ENCODE results near the gene SYMPK.

DNA sequence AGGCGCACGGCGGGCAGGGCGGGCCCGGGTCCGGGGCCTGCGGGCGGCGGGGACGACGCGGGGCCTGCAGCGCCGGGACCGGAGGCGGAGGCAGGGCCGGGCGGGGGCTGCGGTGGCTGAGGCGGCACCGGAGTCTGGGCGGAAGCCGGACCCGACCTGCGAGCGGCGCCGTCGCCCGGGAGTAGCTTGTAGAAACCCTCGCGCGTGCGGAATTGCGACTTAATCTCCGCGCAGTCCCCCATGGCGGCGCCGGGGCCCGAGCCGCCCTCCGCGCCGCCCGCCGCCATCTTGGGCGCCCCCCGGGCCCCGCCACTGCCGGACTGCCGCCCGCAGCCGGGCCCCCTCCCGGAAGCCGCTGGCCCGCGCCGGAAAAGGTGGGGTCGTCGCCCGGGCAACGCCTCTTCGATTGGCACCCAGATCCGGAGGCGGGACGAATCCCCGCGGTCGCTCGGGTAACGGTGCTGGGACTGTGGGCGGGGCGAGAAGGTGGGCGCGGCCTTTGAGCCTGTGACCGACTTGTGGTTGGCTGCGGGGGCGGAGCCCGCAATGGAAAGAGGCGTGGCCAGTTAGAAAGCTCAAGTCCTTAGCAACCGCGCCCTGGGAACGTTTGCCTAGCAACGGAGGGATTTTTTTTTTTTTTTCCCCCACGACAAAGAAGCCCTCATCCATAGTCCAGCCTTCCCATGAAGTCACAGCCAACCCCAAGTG lies 70.3 kb downstream of the SYMPK start, which contains the start of gene DMWD:
- TF ChIP-seq POLR2A (IDR thresholded peaks at IDR 0.05): peak; percentile 59 to 78
- no peak for TF ChIP-seq CTCF (IDR thresholded peaks at IDR 0.05)
- peak; percentile 49 for TF ChIP-seq POLR2AphosphoS5 (IDR thresholded peaks at IDR 0.05)
- no peak for TF ChIP-seq EP300 (IDR thresholded peaks at IDR 0.05)

Measured in gastroesophageal sphincter (tissue), 3 donors.